Keratinocyte (primary cell): Measurements from ENCODE around the gene SLC16A4. TPM values are rescaled to one million over a fixed set of nuclear protein-coding genes. Genes with fewer than 3 reads are reported as not detected.

Source experiments
- DNase-seq: peaks from one replicate; pipeline ENCODE4 v3.0.0-alpha.2; 2011; ENCODE audit warnings: low read depth, missing footprints, low spot score
- FAIRE-seq: peaks from 2 replicates; lab custom pipeline; 2011; peaks lifted over from hg19 to GRCh38; lab: Jason Lieb, UNC
- H2AFZ ChIP-seq: 2 replicates; pipeline ENCODE4 v1.6.0; 2012; ENCODE audit warnings: low read length, control low read depth, inconsistent platforms; ENCODE audit not compliant: control insufficient read depth
- H3K27ac ChIP-seq: 2 replicates; pipeline ENCODE4 v1.5.1; 2011; ENCODE audit warnings: low read length; ENCODE audit not compliant: control insufficient read depth, insufficient read depth
- H3K27me3 ChIP-seq: 3 replicates; pipeline ENCODE4 v1.6.0; 2011; ENCODE audit warnings: low read length; ENCODE audit not compliant: control insufficient read depth, insufficient read depth; ENCODE audit errors: extremely low read depth
- H3K36me3 ChIP-seq, 2 experiments: 2 replicates in 1 of 2; 3 replicates in 1 of 2; pipeline ENCODE4 v1.5.1; 2011; ENCODE audit warnings: low read length in 2 of 2, mild to moderate bottlenecking in 1 of 2; ENCODE audit not compliant: control insufficient read depth in 2 of 2, insufficient read depth in 2 of 2; ENCODE audit errors: extremely low read depth in 1 of 2
- H3K4me1 ChIP-seq: 3 replicates; pipeline ENCODE4 v1.5.1; 2011; ENCODE audit warnings: low read length; ENCODE audit not compliant: control insufficient read depth, insufficient read depth; ENCODE audit errors: extremely low read depth
- H3K4me2 ChIP-seq: 3 replicates; pipeline ENCODE4 v1.6.0; 2011; ENCODE audit warnings: low read depth, low read length; ENCODE audit not compliant: control insufficient read depth, insufficient read depth; ENCODE audit errors: extremely low read depth
- H3K4me3 ChIP-seq, 3 experiments: fragments of 200-600 bp in 1 of 3; sonication (generic) in 1 of 3; 2 replicates in 2 of 3; 3 replicates in 1 of 3; pipeline ENCODE4 v1.5.1; 2011 to 2016; ENCODE audit warnings: low read length in 3 of 3, mild to moderate bottlenecking in 3 of 3, control low read depth in 2 of 3, inconsistent platforms in 1 of 3, low read depth in 1 of 3, mixed read lengths in 1 of 3, mixed run types in 1 of 3, moderate library complexity in 1 of 3; ENCODE audit not compliant: control insufficient read depth in 2 of 3, insufficient read depth in 2 of 3; ENCODE audit errors: extremely low read depth in 1 of 3
- H3K79me2 ChIP-seq: 2 replicates; pipeline ENCODE4 v1.6.0; 2012; ENCODE audit warnings: low read length; ENCODE audit not compliant: control insufficient read depth, insufficient read depth
- H3K9ac ChIP-seq: 3 replicates; pipeline ENCODE4 v1.6.0; 2011; ENCODE audit warnings: low read length; ENCODE audit not compliant: control insufficient read depth, insufficient read depth; ENCODE audit errors: extremely low read depth
- H3K9me1 ChIP-seq: 3 replicates; pipeline ENCODE4 v1.6.0; 2011; ENCODE audit warnings: low read length; ENCODE audit not compliant: control insufficient read depth, insufficient read depth; ENCODE audit errors: extremely low read depth
- H3K9me3 ChIP-seq: 2 replicates; pipeline ENCODE4 v1.5.1; 2012; ENCODE audit warnings: low read depth, low read length; ENCODE audit not compliant: control insufficient read depth
- H4K20me1 ChIP-seq: 3 replicates; pipeline ENCODE4 v1.6.0; 2011; ENCODE audit warnings: low read length; ENCODE audit not compliant: control insufficient read depth, insufficient read depth; ENCODE audit errors: extremely low read depth
- CTCF ChIP-seq, 3 experiments: IDR thresholded peaks in 1 of 3; conservative IDR thresholded peaks in 1 of 3; optimal IDR thresholded peaks in 1 of 3; 2 replicates in 2 of 3; 3 replicates in 1 of 3; pipeline versions ENCODE3 to v1.5.1; 2011; ENCODE audit warnings: low read length in 3 of 3, mild to moderate bottlenecking in 3 of 3, moderate library complexity in 2 of 3, control low read depth in 1 of 3, inconsistent platforms in 1 of 3; ENCODE audit not compliant: insufficient read depth in 2 of 3; ENCODE audit errors: extremely low read depth in 1 of 3
- EZH2 ChIP-seq: IDR thresholded peaks from one replicate; pipeline ENCODE4 v1.6.1; 2012; ENCODE audit warnings: inconsistent platforms, mild to moderate bottlenecking, low read length, moderate library complexity
- dilution Hi-C: fragments of 300-500 bp; cut with MboI; formaldehyde crosslinking; loops from one replicate; pipeline ENCODE4 v1.7.0; 2020; ENCODE audit warnings: low sequenced_read_pairs; ENCODE audit not compliant: extremely low pct_ligation_motif_present
- polyA plus RNA-seq, 5 experiments: library from polyadenylated mRNA; depleted of rRNA in 3 of 5; stranded (reverse) in 3 of 5; stranded (forward) in 1 of 5; unstranded in 1 of 5; fragments of >200 nt; gene quantifications; 1 replicate in 1 of 5; 2 replicates in 3 of 5; 3 replicates in 1 of 5; pipeline versions ENCODE4 v1.2.1 to v1.2.3, GENCODE V29; 2011 to 2012; ENCODE audit warnings: missing spikeins in 2 of 5, low read depth in 1 of 5, low replicate concordance in 1 of 5

The SLC16A4 gene
- polyA plus RNA-seq, 1 donor (not counting 4 experiments of a cell fraction or from before 2014, with no cell fraction given) = 0.92 TPM

GRCh38 chr1:110384581-110385321 is 6.1 kb downstream of the SLC16A4 start:
- no peak for DNase-seq
- H3K27me3 ChIP-seq = no peaks in the 10 kb centered on the region
- no peak for FAIRE-seq
- no peaks in the 10 kb centered on the region for H3K36me3 ChIP-seq
- H3K27ac ChIP-seq = no peak overlapping the region
- dilution Hi-C loops = no loop called here
- no peaks in the 10 kb centered on the region for H3K9me1 ChIP-seq
- H3K9ac ChIP-seq = no peak overlapping the region
- peaks cover 4% of the 10 kb centered on the region for H3K4me1 ChIP-seq
- H2AFZ ChIP-seq = no peak overlapping the region
- TF ChIP-seq EZH2 = no peak
- no peak for TF ChIP-seq CTCF (optimal IDR thresholded peaks at IDR 0.05 in 1 of 3, IDR thresholded peaks at IDR 0.05 in 1 of 3, conservative IDR thresholded peaks at IDR 0.05 in 1 of 3; ENCODE audit: extremely low read depth in 1 of 3, insufficient read depth in 2 of 3, low read length in 3 of 3)
- no peaks in the 10 kb centered on the region for H3K9me3 ChIP-seq
- H3K79me2 ChIP-seq = no peaks in the 10 kb centered on the region
- no peaks in the 10 kb centered on the region for H4K20me1 ChIP-seq
- H3K4me2 ChIP-seq = no peak overlapping the region
- H3K4me3 ChIP-seq = no peak overlapping the region

- Histone ChIP-seq H3K79me2 (no peaks in the 10 kb centered on the region), H3K9ac (no peak overlapping the region), H3K9me1 (no peaks in the 10 kb centered on the region), H3K36me3 (no peaks in the 10 kb centered on the region), H4K20me1 (no peaks in the 10 kb centered on the region), H3K4me1 (peaks cover 4% of the 10 kb centered on the region), H3K4me2 (peak overlapping the region; percentile 27), H3K27ac (no peak overlapping the region), H2AFZ (no peak overlapping the region), H3K4me3 (no peak overlapping the region), H3K27me3 (no peaks in the 10 kb centered on the region), H3K9me3 (no peaks in the 10 kb centered on the region)
- TF ChIP-seq CTCF (optimal IDR thresholded peaks at IDR 0.05 in 1 of 3, IDR thresholded peaks at IDR 0.05 in 1 of 3, conservative IDR thresholded peaks at IDR 0.05 in 1 of 3; ENCODE audit: extremely low read depth in 1 of 3, insufficient read depth in 2 of 3, low read length in 3 of 3) = no peak
- TF ChIP-seq EZH2 = no peak
- DNase-seq (no peak), FAIRE-seq (no peak)
- dilution Hi-C loops = no loop called here
Observed at GRCh38 chr1:110383251-110383990, 7.4 kb downstream of the SLC16A4 start.
